Measurements from ENCODE around the gene HACL1.
"Not testable (repeated sequence)": the region's sequence is repeated elsewhere in the genome, so short reads cannot be mapped to it uniquely, and the experiment has no call there.

Gene HACL1

GRCh38 chr3:15578289-15578867, 23.0 kb downstream of the HACL1 start:
- DNase-seq, result no peak

GRCh38 chr3:15576475-15576874, 24.9 kb downstream of the HACL1 start:
- DNase-seq, result no peak

- no peak for DNase-seq
Measured at GRCh38 chr3:15575446-15575845, 25.9 kb downstream of the HACL1 start.

GRCh38 chr3:15572138-15572537, 29.2 kb downstream of the HACL1 start:
- DNase-seq, result no peak

GRCh38 chr3:15563190-15563589, 38.2 kb downstream of the HACL1 start:
- DNase-seq, result no peak

GRCh38 chr3:15562560-15562959, 38.8 kb downstream of the HACL1 start:
- no peak for DNase-seq

- DNase-seq, result no peak
Measured at GRCh38 chr3:15558581-15558980, 42.8 kb downstream of the HACL1 start.

GRCh38 chr3:15557511-15557946, 43.8 kb downstream of the HACL1 start:
- DNase-seq, result peak; percentile 64

- no peak for DNase-seq
Measured at GRCh38 chr3:15556512-15556911, 44.9 kb downstream of the HACL1 start.

- DNase-seq, result no peak
Measured at GRCh38 chr3:15553749-15554148, 47.6 kb downstream of the HACL1 start.

- DNase-seq, result no peak
Measured at GRCh38 chr3:15551902-15552301, 49.5 kb downstream of the HACL1 start.

GRCh38 chr3:15549846-15550245, 51.5 kb downstream of the HACL1 start:
- no peak for DNase-seq

- no peak for DNase-seq
Measured at GRCh38 chr3:15542614-15543013, 58.8 kb downstream of the HACL1 start.

GRCh38 chr3:15541371-15541770, 60.0 kb downstream of the HACL1 start:
- no peak for DNase-seq

GRCh38 chr3:15539066-15539465, 62.3 kb downstream of the HACL1 start:
- peak; percentile 0 for DNase-seq

- DNase-seq, result no peak
Measured at GRCh38 chr3:15538345-15538744, 63.0 kb downstream of the HACL1 start.

GRCh38 chr3:15536856-15537255, 64.5 kb downstream of the HACL1 start:
- DNase-seq, result no peak

- DNase-seq, result no peak
Measured at GRCh38 chr3:15535732-15536131, 65.6 kb downstream of the HACL1 start.

- not testable (repeated sequence) for DNase-seq
Measured at GRCh38 chr3:15532614-15533013, 68.8 kb downstream of the HACL1 start.

- no peak for DNase-seq
Measured at GRCh38 chr3:15531346-15531745, 70.0 kb downstream of the HACL1 start.

- no peak for DNase-seq
Measured at GRCh38 chr3:15528854-15529537, 72.4 kb downstream of the HACL1 start.

- DNase-seq, result peak; percentile 7
Measured at GRCh38 chr3:15527031-15527459, 74.3 kb downstream of the HACL1 start.

GRCh38 chr3:15525790-15526189, 75.6 kb downstream of the HACL1 start:
- no peak for DNase-seq

- DNase-seq, result no peak
Measured at GRCh38 chr3:15523660-15524417, 77.5 kb downstream of the HACL1 start.

Data from NCI-H69 (cell line).